Measurements from ENCODE around the gene MOB3A. TPM values are rescaled to one million over a fixed set of nuclear protein-coding genes. Genes with fewer than 3 reads are reported as not detected.
A peak's percentile ranks its signal among the peaks of the same experiment; 100 is the strongest.

MOB3A gene
- total and polyA plus RNA-seq, 9 of the 15 experiments (the other 6 are each of a cell fraction or from before 2014, with no cell fraction given), result 1.1 to 24.1 (median 6.0) TPM

- no peak for TF ChIP-seq PRDM10 (IDR thresholded peaks at IDR 0.05; ENCODE audit: partially characterized antibody)
- TF ChIP-seq KLF16 (IDR thresholded peaks at IDR 0.05), result no peak
- no peak; the same call in 1 of the 2 replicates for TF ChIP-seq CREB3L1 (IDR thresholded peaks at IDR 0.05; ENCODE audit: borderline replicate concordance, low read depth)
- no peak for TF ChIP-seq NFE2L1 (tag; IDR thresholded peaks at IDR 0.05; ENCODE audit: borderline replicate concordance, low read depth)
- TF ChIP-seq ZNF407 (IDR thresholded peaks at IDR 0.05; ENCODE audit: low read depth), result no peak
- peak; percentile 41 for TF ChIP-seq POLR2B (IDR thresholded peaks at IDR 0.05; ENCODE audit: low read depth, partially characterized antibody)
- TF ChIP-seq MECOM (CRISPR knock-in tag; IDR thresholded peaks at IDR 0.05), result no peak
- TF ChIP-seq BRF1 (IDR thresholded peaks at IDR 0.05; ENCODE audit: borderline replicate concordance, extremely low read depth, insufficient read length), result no peak
- peak; percentile 51; the same call in 1 of the 2 replicates for TF ChIP-seq ZNF644 (tag; IDR thresholded peaks at IDR 0.05; ENCODE audit: low read depth)
- no peak for TF ChIP-seq THAP12 (CRISPR knock-in tag; IDR thresholded peaks at IDR 0.05)
- TF ChIP-seq ZBTB17 (CRISPR knock-in tag; IDR thresholded peaks at IDR 0.05), result no peak
- TF ChIP-seq DPF2 (IDR thresholded peaks at IDR 0.05), result no peak
Measured at GRCh38 chr19:2060884-2061494, 35.1 kb downstream of the MOB3A start (continued).

Data from K562 (cell line).